Smooth muscle cell of trachea (primary cell): Measurements from ENCODE around the gene DHRSX. TPM values are rescaled to one million over a fixed set of nuclear protein-coding genes. Genes with fewer than 3 reads are reported as not detected.

ENCODE experiments used
- total RNA-seq: library from RNA; depleted of rRNA; stranded (reverse); fragments of >200 nt; gene quantifications from 2 replicates; pipeline ENCODE4 v1.2.1, GENCODE V29; 2014

The DHRSX gene
- total RNA-seq: 25.7 and 34.9 TPM in 2 replicates

GRCh38 chrX:2500803-2501558, at the start of gene DHRSX, which contains the start of gene ZBED1:
Gene DHRSX, minus strand, starts transcription at chrX:2500976. Its CDS starts 51 bp downstream, at chrX:2500925.
Gene ZBED1, minus strand, starts transcription at chrX:2500976. Its CDS starts 10,257 bp downstream, at chrX:2490719.

Other genes with a start within 250 kb of the DHRSX start
- gene ZBED1, start within 50 bp of the DHRSX start, total RNA-seq: 39.1 and 43.3 TPM in 2 replicates
- gene CD99, start 190.3 kb upstream of the DHRSX start, total RNA-seq: 237 and 347 TPM in 2 replicates